Measurements from ENCODE around the gene CD109.

CD109 gene

DNA sequence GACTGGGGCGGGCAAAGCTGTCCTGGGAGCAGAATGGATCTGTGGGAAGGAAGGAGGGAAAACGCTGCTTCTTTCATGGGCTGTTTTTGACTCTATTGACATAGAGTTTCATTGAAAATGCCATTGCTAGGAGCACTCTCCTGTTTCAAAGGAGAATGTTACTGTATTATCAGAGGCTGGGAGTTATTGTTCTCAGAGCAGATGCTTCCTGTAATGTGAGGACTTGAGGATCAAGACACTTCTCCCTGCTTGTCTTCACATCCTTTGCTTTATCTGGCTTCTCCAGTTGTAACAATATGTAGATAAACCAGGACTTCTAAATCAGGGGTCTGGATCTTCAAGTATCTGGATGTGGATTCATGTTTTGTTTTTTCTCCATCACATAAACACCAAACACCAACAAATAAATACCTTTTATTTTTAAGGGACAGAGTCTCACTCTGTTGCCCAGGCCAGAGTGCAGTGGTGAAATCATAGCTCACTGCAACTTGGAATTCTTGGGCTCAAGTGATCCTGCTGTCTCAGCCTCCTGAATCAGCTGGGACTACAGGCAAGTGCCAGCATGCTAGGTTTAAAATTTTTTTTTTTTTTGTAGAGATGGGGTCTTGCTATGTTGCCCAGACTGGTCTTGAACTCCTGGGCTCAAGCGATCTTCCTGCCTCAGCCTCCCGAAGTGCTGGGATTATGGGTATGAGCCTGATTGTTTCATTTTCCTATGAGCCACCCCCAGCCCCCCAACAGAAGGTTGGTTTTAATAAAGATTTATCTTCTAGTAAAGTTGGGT is 3.9 kb downstream of the CD109 start:
- H3K79me1 ChIP-seq (ENCODE audit: low read length), result peaks cover 3% of the 10 kb centered on the region
- no peak overlapping the region for H4K12ac ChIP-seq (ENCODE audit: low read depth, low read length)
- H2BK120ac ChIP-seq (ENCODE audit: insufficient read depth, low read length, poor library complexity), result no peak overlapping the region
- H2AK5ac ChIP-seq (ENCODE audit: low read length), result no peak overlapping the region
- DNase-seq, result no peak
- H2BK5ac ChIP-seq (ENCODE audit: low read depth, low read length, poor library complexity), result no peak overlapping the region
- H3K4me2 ChIP-seq (ENCODE audit: low read length), result no peak overlapping the region
- H3K36me3 ChIP-seq (ENCODE audit: control insufficient read depth in 1 of 2, insufficient read depth in 2 of 2, low read length in 2 of 2), result no peaks in the 10 kb centered on the region
- H3K9me3 ChIP-seq (ENCODE audit: insufficient read depth, low read depth, low read length), result no peaks in the 10 kb centered on the region
- WGBS (ENCODE audit: extremely low coverage, insufficient coverage, insufficient read length), result no CpG with 5 or more reads among the region's 4 CpGs
- no peaks in the 10 kb centered on the region for H3K27me3 ChIP-seq (ENCODE audit: insufficient read depth, low read length)
- H3K18ac ChIP-seq (ENCODE audit: low read length), result no peak overlapping the region
- H2BK12ac ChIP-seq (ENCODE audit: low read length), result no peak overlapping the region
- no peak overlapping the region for H3K9ac ChIP-seq (ENCODE audit: low read length)
- no peak overlapping the region for H4K91ac ChIP-seq (ENCODE audit: low read depth, low read length)
- no peak overlapping the region for H3K4ac ChIP-seq (ENCODE audit: low read depth, low read length)
- H4K8ac ChIP-seq (ENCODE audit: low read depth, low read length), result no peak overlapping the region
- no peak overlapping the region for H3K23ac ChIP-seq (ENCODE audit: low read length)
- no peak overlapping the region for H2AFZ ChIP-seq (ENCODE audit: insufficient read depth, low read length, poor library complexity)
- no peaks in the 10 kb centered on the region for H3K79me2 ChIP-seq (ENCODE audit: control insufficient read depth, insufficient read depth, low read length, poor library complexity)
- no peak overlapping the region for H3K27ac ChIP-seq (ENCODE audit: low read depth, low read length)
- H3K4me1 ChIP-seq (ENCODE audit: control insufficient read depth in 1 of 2, insufficient read depth in 2 of 2, low read length in 2 of 2), result peaks cover 0 to 3% of the 10 kb centered on the region in 2 experiments
- H3K14ac ChIP-seq (ENCODE audit: low read length), result no peak overlapping the region
- H3K4me3 ChIP-seq (ENCODE audit: low read depth, low read length), result no peak overlapping the region

DNA sequence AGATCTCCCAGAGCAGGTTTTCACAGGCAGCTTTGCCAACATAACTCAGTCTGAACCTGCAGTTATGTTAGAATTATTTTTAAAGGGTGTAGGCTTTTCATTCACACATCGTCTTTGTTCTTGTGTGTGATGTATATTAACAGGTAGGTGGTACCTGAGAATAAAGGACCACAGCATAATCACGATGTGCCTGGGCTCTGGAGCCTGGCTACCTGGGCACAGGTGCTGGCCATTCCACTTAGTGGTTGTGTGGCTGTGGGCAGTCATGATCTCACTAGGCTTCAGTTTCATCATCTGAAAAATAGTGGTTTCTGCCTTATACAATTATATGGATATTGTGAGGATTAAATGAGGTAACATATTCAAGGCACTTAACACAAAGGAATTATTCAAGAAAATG is 6.4 kb downstream of the CD109 start:
- no peaks in the 10 kb centered on the region for H3K79me2 ChIP-seq (ENCODE audit: control insufficient read depth, insufficient read depth, low read length, poor library complexity)
- H3K18ac ChIP-seq (ENCODE audit: low read length), result no peak overlapping the region
- H3K9me3 ChIP-seq (ENCODE audit: insufficient read depth, low read depth, low read length), result no peaks in the 10 kb centered on the region
- H3K23ac ChIP-seq (ENCODE audit: low read length), result no peak overlapping the region
- no peak overlapping the region for H4K91ac ChIP-seq (ENCODE audit: low read depth, low read length)
- H4K12ac ChIP-seq (ENCODE audit: low read depth, low read length), result no peak overlapping the region
- no peak for DNase-seq
- no peak overlapping the region for H2AK5ac ChIP-seq (ENCODE audit: low read length)
- H2BK5ac ChIP-seq (ENCODE audit: low read depth, low read length, poor library complexity), result no peak overlapping the region
- H2BK120ac ChIP-seq (ENCODE audit: insufficient read depth, low read length, poor library complexity), result no peak overlapping the region
- H2BK12ac ChIP-seq (ENCODE audit: low read length), result no peak overlapping the region
- no peak overlapping the region for H2AFZ ChIP-seq (ENCODE audit: insufficient read depth, low read length, poor library complexity)
- H3K27ac ChIP-seq (ENCODE audit: low read depth, low read length), result no peak overlapping the region
- peaks cover 0 to 3% of the 10 kb centered on the region in 2 experiments for H3K4me1 ChIP-seq (ENCODE audit: control insufficient read depth in 1 of 2, insufficient read depth in 2 of 2, low read length in 2 of 2)
- no peaks in the 10 kb centered on the region for H3K79me1 ChIP-seq (ENCODE audit: low read length)
- no peak overlapping the region for H3K9ac ChIP-seq (ENCODE audit: low read length)
- no CpG with 5 or more reads among the region's 2 CpGs for WGBS (ENCODE audit: extremely low coverage, insufficient coverage, insufficient read length)
- no peaks in the 10 kb centered on the region for H3K36me3 ChIP-seq (ENCODE audit: control insufficient read depth in 1 of 2, insufficient read depth in 2 of 2, low read length in 2 of 2)
- no peak overlapping the region for H3K14ac ChIP-seq (ENCODE audit: low read length)
- no peaks in the 10 kb centered on the region for H3K27me3 ChIP-seq (ENCODE audit: insufficient read depth, low read length)
- no peak overlapping the region for H3K4me2 ChIP-seq (ENCODE audit: low read length)
- H4K8ac ChIP-seq (ENCODE audit: low read depth, low read length), result no peak overlapping the region
- no peak overlapping the region for H3K4me3 ChIP-seq (ENCODE audit: low read depth, low read length)
- H3K4ac ChIP-seq (ENCODE audit: low read depth, low read length), result no peak overlapping the region

DNA sequence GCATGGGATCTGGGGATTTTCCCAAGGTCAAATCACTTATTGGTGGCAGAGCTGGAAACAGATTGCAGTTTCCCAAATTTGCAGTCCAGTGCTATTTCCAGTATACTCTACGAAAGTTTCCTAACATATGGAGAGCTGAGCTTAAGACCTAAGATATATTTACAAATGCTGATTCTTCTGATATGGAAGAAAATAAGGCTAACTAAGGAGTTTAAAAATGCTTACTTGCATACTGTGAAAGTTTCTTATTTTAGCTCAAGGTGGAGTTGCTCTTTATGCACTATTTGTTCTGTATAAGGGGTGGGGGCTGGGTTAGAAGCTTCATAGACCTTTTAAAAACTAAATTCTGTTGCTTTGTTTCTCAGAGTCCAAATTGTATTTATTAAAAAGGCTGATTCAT is 7.5 kb downstream of the CD109 start:
- H3K27ac ChIP-seq (ENCODE audit: low read depth, low read length), result no peak overlapping the region
- peaks cover 0 to 3% of the 10 kb centered on the region in 2 experiments for H3K4me1 ChIP-seq (ENCODE audit: control insufficient read depth in 1 of 2, insufficient read depth in 2 of 2, low read length in 2 of 2)
- no CpG with 5 or more reads among the region's 1 CpG for WGBS (ENCODE audit: extremely low coverage, insufficient coverage, insufficient read length)
- H3K9me3 ChIP-seq (ENCODE audit: insufficient read depth, low read depth, low read length), result no peaks in the 10 kb centered on the region
- H2BK120ac ChIP-seq (ENCODE audit: insufficient read depth, low read length, poor library complexity), result no peak overlapping the region
- H3K36me3 ChIP-seq (ENCODE audit: control insufficient read depth in 1 of 2, insufficient read depth in 2 of 2, low read length in 2 of 2), result no peaks in the 10 kb centered on the region
- H3K79me2 ChIP-seq (ENCODE audit: control insufficient read depth, insufficient read depth, low read length, poor library complexity), result no peaks in the 10 kb centered on the region
- no peak overlapping the region for H4K12ac ChIP-seq (ENCODE audit: low read depth, low read length)
- H4K8ac ChIP-seq (ENCODE audit: low read depth, low read length), result no peak overlapping the region
- no peak overlapping the region for H3K14ac ChIP-seq (ENCODE audit: low read length)
- no peak overlapping the region for H3K4me3 ChIP-seq (ENCODE audit: low read depth, low read length)
- H4K91ac ChIP-seq (ENCODE audit: low read depth, low read length), result no peak overlapping the region
- no peak overlapping the region for H3K4ac ChIP-seq (ENCODE audit: low read depth, low read length)
- no peaks in the 10 kb centered on the region for H3K27me3 ChIP-seq (ENCODE audit: insufficient read depth, low read length)
- no peak overlapping the region for H3K18ac ChIP-seq (ENCODE audit: low read length)
- no peak overlapping the region for H3K9ac ChIP-seq (ENCODE audit: low read length)
- no peak for DNase-seq
- H3K23ac ChIP-seq (ENCODE audit: low read length), result no peak overlapping the region
- H3K79me1 ChIP-seq (ENCODE audit: low read length), result no peaks in the 10 kb centered on the region
- no peak overlapping the region for H3K4me2 ChIP-seq (ENCODE audit: low read length)
- H2AK5ac ChIP-seq (ENCODE audit: low read length), result no peak overlapping the region
- H2BK12ac ChIP-seq (ENCODE audit: low read length), result no peak overlapping the region
- H2BK5ac ChIP-seq (ENCODE audit: low read depth, low read length, poor library complexity), result no peak overlapping the region
- no peak overlapping the region for H2AFZ ChIP-seq (ENCODE audit: insufficient read depth, low read length, poor library complexity)

DNA sequence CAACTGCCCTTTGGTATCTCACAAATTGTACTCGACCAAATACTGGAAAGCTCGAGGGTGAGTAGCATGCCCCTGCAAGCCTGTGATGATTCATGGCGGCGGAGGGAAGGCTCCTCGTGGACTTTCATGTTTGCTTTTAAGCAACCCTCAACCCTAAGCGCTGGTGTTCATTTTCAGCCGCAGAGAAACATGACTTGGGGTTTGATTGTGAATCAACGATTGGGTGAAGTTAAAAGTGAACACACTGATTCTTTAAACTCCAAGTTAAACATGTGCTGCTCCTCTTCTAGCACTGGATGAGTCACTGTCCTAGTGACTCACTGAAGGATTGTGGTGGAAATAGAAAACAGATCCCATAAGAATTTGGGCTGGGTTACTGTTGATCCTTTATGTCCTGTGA is 8.3 kb downstream of the CD109 start:
- H3K27ac ChIP-seq (ENCODE audit: low read depth, low read length), result peak overlapping the region; percentile 62
- H2AK5ac ChIP-seq (ENCODE audit: low read length), result no peak overlapping the region
- H3K36me3 ChIP-seq (ENCODE audit: control insufficient read depth in 1 of 2, insufficient read depth in 2 of 2, low read length in 2 of 2), result no peaks in the 10 kb centered on the region
- H3K9me3 ChIP-seq (ENCODE audit: insufficient read depth, low read depth, low read length), result no peaks in the 10 kb centered on the region
- no peaks in the 10 kb centered on the region for H3K27me3 ChIP-seq (ENCODE audit: insufficient read depth, low read length)
- H3K4me1 ChIP-seq (ENCODE audit: control insufficient read depth in 1 of 2, insufficient read depth in 2 of 2, low read length in 2 of 2), result peaks cover 0 to 3% of the 10 kb centered on the region in 2 experiments
- no peak overlapping the region for H3K9ac ChIP-seq (ENCODE audit: low read length)
- H3K79me2 ChIP-seq (ENCODE audit: control insufficient read depth, insufficient read depth, low read length, poor library complexity), result no peaks in the 10 kb centered on the region
- no peaks in the 10 kb centered on the region for H3K79me1 ChIP-seq (ENCODE audit: low read length)
- H2AFZ ChIP-seq (ENCODE audit: insufficient read depth, low read length, poor library complexity), result no peak overlapping the region
- WGBS (ENCODE audit: extremely low coverage, insufficient coverage, insufficient read length), result no CpG with 5 or more reads among the region's 8 CpGs
- H3K4ac ChIP-seq (ENCODE audit: low read depth, low read length), result peak overlapping the region; percentile 9
- peak; percentile 15 to 53 for DNase-seq
- H2BK12ac ChIP-seq (ENCODE audit: low read length), result no peak overlapping the region
- H3K4me2 ChIP-seq (ENCODE audit: low read length), result no peak overlapping the region
- no peak overlapping the region for H4K8ac ChIP-seq (ENCODE audit: low read depth, low read length)
- H2BK5ac ChIP-seq (ENCODE audit: low read depth, low read length, poor library complexity), result peak overlapping the region; percentile 16
- no peak overlapping the region for H3K18ac ChIP-seq (ENCODE audit: low read length)
- no peak overlapping the region for H4K12ac ChIP-seq (ENCODE audit: low read depth, low read length)
- H2BK120ac ChIP-seq (ENCODE audit: insufficient read depth, low read length, poor library complexity), result peak overlapping the region; percentile 52
- H4K91ac ChIP-seq (ENCODE audit: low read depth, low read length), result no peak overlapping the region
- H3K4me3 ChIP-seq (ENCODE audit: low read depth, low read length), result no peak overlapping the region
- H3K23ac ChIP-seq (ENCODE audit: low read length), result no peak overlapping the region
- H3K14ac ChIP-seq (ENCODE audit: low read length), result no peak overlapping the region
